Panc1 (cell line): ENCODE measurements around the gene TMEM131.

Experiments
- POLR2AphosphoS5 ChIP-seq: IDR thresholded peaks from 2 replicates; pipeline ENCODE4 v1.6.1; 2012; ENCODE audit warnings: mild to moderate bottlenecking, low read depth, low read length, moderate library complexity
- TF ChIP-seq, protein P1 (sequence below): fragments of 450-650 bp; IDR thresholded peaks from 2 replicates; pipeline ENCODE4 v1.5.1; 2017; ENCODE audit warnings: mild to moderate bottlenecking
- TF ChIP-seq, protein P2 (sequence below), 2 experiments: IDR thresholded peaks; 2 replicates each; pipeline ENCODE4 v1.6.1; 2011 to 2012; ENCODE audit warnings: low read depth in 2 of 2, control low read depth in 1 of 2, low read length in 1 of 2, mild to moderate bottlenecking in 1 of 2, moderate library complexity in 1 of 2; ENCODE audit not compliant: insufficient read depth in 1 of 2

DNA sequence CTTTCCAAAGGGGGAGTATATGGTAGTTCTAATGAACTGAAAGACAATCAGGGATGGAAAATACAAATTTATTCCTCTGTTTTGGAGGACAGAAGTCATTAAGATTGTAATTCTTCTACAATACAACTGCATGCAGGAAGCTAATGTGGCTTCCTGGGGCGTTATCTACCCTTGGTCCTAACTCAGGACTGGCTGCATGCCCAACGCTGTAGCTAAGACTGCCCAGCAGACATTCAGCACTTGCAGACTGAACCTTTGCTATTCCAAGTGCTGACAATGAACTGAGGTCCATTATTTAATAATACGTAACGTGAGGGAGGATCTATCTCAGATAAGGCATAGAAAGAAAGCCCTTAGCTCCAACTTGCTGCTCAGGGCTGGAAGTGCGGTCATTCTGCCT is 229.2 kb downstream of the TMEM131 start:
- no peak for TF ChIP-seq POLR2AphosphoS5
- TF ChIP-seq, protein P1, sequence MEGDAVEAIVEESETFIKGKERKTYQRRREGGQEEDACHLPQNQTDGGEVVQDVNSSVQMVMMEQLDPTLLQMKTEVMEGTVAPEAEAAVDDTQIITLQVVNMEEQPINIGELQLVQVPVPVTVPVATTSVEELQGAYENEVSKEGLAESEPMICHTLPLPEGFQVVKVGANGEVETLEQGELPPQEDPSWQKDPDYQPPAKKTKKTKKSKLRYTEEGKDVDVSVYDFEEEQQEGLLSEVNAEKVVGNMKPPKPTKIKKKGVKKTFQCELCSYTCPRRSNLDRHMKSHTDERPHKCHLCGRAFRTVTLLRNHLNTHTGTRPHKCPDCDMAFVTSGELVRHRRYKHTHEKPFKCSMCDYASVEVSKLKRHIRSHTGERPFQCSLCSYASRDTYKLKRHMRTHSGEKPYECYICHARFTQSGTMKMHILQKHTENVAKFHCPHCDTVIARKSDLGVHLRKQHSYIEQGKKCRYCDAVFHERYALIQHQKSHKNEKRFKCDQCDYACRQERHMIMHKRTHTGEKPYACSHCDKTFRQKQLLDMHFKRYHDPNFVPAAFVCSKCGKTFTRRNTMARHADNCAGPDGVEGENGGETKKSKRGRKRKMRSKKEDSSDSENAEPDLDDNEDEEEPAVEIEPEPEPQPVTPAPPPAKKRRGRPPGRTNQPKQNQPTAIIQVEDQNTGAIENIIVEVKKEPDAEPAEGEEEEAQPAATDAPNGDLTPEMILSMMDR, result no peak
- TF ChIP-seq, protein P2, sequence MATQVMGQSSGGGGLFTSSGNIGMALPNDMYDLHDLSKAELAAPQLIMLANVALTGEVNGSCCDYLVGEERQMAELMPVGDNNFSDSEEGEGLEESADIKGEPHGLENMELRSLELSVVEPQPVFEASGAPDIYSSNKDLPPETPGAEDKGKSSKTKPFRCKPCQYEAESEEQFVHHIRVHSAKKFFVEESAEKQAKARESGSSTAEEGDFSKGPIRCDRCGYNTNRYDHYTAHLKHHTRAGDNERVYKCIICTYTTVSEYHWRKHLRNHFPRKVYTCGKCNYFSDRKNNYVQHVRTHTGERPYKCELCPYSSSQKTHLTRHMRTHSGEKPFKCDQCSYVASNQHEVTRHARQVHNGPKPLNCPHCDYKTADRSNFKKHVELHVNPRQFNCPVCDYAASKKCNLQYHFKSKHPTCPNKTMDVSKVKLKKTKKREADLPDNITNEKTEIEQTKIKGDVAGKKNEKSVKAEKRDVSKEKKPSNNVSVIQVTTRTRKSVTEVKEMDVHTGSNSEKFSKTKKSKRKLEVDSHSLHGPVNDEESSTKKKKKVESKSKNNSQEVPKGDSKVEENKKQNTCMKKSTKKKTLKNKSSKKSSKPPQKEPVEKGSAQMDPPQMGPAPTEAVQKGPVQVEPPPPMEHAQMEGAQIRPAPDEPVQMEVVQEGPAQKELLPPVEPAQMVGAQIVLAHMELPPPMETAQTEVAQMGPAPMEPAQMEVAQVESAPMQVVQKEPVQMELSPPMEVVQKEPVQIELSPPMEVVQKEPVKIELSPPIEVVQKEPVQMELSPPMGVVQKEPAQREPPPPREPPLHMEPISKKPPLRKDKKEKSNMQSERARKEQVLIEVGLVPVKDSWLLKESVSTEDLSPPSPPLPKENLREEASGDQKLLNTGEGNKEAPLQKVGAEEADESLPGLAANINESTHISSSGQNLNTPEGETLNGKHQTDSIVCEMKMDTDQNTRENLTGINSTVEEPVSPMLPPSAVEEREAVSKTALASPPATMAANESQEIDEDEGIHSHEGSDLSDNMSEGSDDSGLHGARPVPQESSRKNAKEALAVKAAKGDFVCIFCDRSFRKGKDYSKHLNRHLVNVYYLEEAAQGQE (IDR thresholded peaks at IDR 0.05; ENCODE audit: insufficient read depth in 1 of 2, low read depth in 2 of 2, low read length in 1 of 2), result no peak
